PFSK-1 (cell line): ENCODE results near the gene SCLY.

ENCODE experiments used
- FOXP2 ChIP-seq: optimal IDR thresholded peaks from 2 replicates; pipeline ENCODE3; 2011; ENCODE audit warnings: borderline replicate concordance, control low read depth, inconsistent platforms; ENCODE audit not compliant: insufficient read depth; ENCODE audit errors: extremely low read length, extremely low read depth
- POLR2AphosphoS5 ChIP-seq: IDR thresholded peaks from 2 replicates; pipeline ENCODE4 v1.6.1; 2012; ENCODE audit warnings: low read depth, mild to moderate bottlenecking, control low read depth, low read length, moderate library complexity
- REST ChIP-seq, 2 experiments: IDR thresholded peaks; 2 replicates each; pipeline versions ENCODE4 v1.6.1 to v1.8.0; 2011 to 2012; ENCODE audit warnings: low read depth in 2 of 2, low read length in 2 of 2, control low read depth in 1 of 2, inconsistent platforms in 1 of 2, mild to moderate bottlenecking in 1 of 2, moderate library complexity in 1 of 2; ENCODE audit not compliant: insufficient read depth in 1 of 2
- SIN3A ChIP-seq: IDR thresholded peaks from 2 replicates; pipeline ENCODE4 v1.6.1; 2012; ENCODE audit warnings: mild to moderate bottlenecking, low read length, moderate library complexity, borderline replicate concordance; ENCODE audit not compliant: insufficient read depth
- TAF1 ChIP-seq: IDR thresholded peaks from 2 replicates; pipeline ENCODE4 v1.6.1; 2012; ENCODE audit warnings: low read length, control low read depth, borderline replicate concordance; ENCODE audit not compliant: insufficient read depth

The SCLY gene

GRCh38 chr2:238031751-238032150, 29.1 kb upstream of the SCLY start:
- TF ChIP-seq FOXP2 (no peak), SIN3A (no peak), REST (IDR thresholded peaks at IDR 0.05; ENCODE audit: insufficient read depth in 1 of 2, low read depth in 2 of 2, low read length in 2 of 2) (no peak)

DNA sequence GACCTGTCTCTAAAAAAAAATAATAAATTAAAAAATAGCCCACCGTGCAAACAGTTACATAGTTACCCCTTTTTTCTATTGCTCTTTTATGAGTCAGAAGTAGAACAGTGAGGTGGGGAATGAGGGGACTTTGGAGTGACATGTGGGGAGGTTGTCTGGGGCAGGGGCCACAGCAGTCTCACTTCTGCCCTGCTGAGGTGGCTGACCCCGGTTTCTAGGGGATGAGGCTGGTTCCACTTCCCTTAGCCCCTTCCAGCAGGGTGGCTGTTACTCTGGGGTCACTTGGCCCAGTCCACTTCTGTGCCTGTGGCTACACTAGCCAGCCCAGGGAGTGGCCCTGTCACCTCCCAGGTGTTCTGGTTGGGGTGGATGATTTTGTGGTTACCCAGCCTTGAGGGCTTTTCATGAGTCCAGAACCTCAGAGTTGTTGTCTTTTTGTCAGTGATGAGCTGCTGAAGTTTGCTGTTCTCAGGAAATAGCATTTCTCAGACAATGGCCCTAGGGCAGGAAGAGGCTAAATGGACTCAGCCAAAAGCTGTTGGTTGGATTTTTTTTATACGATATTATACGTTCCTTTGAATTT, 28.0 kb upstream of the SCLY start:
- TF ChIP-seq REST (IDR thresholded peaks at IDR 0.05; ENCODE audit: insufficient read depth in 1 of 2, low read depth in 2 of 2, low read length in 2 of 2) (no peak), POLR2AphosphoS5 (no peak), FOXP2 (no peak), TAF1 (no peak), SIN3A (no peak)

DNA sequence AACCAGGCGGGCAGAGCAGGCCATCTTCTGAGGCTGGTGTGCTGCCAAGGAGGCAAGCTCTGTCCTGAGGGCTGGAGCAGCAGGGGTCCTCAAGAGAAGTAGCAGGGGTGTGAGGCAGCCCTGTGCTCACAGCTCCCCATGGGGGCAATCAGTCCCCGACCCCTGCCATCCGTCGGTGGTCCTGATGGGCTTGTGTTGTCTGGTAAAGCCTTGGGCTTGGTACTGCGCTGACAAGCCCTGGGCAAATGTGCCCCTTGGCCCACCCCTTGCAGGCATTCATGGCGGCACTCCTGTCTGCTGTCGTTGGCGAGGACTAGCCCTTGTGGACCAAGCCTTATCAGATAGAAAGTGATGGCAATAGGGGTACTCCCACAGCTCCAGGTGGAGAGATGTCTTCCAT, 22.6 kb upstream of the SCLY start:
- TF ChIP-seq FOXP2, result no peak

- no peak for TF ChIP-seq SIN3A
- no peak for TF ChIP-seq REST (IDR thresholded peaks at IDR 0.05; ENCODE audit: insufficient read depth in 1 of 2, low read depth in 2 of 2, low read length in 2 of 2)
- no peak for TF ChIP-seq TAF1
- no peak for TF ChIP-seq FOXP2
- TF ChIP-seq POLR2AphosphoS5, result no peak
These were observed 21.6 kb upstream of the SCLY start for GRCh38 chr2:238039151-238039550.

DNA sequence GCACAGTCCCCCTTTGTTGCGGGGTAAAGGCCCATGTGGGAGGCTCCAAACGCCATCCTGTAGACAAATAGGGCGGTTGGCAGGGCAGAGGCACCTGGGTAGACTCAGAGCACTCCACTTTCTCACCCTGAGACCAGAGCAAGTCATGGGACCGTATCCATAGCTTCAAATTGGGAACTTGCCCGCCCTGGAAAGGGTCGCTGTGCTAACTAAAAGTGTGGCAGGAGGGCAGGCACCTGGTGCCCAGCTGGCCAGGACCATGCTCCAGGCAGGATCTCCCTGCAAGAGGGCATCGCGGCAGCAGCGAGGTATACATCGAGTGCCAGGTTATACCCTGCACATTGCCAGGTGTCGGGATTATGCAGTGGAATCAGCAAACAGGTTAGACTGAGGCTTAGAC, 20.8 kb upstream of the SCLY start:
- TF ChIP-seq REST (IDR thresholded peaks at IDR 0.05; ENCODE audit: insufficient read depth in 1 of 2, low read depth in 2 of 2, low read length in 2 of 2), result no peak
- no peak for TF ChIP-seq TAF1
- no peak for TF ChIP-seq POLR2AphosphoS5
- no peak for TF ChIP-seq SIN3A
- no peak for TF ChIP-seq FOXP2
